GM21447 (cell line): ENCODE results near the gene PPP2R5B.

Experiments
- ATAC-seq: cut with Tn5 transposase; IDR thresholded peaks from one replicate; pipeline ENCODE4 v1.9.1; 2021; ENCODE audit not compliant: unreplicated experiment

PPP2R5B gene

DNA sequence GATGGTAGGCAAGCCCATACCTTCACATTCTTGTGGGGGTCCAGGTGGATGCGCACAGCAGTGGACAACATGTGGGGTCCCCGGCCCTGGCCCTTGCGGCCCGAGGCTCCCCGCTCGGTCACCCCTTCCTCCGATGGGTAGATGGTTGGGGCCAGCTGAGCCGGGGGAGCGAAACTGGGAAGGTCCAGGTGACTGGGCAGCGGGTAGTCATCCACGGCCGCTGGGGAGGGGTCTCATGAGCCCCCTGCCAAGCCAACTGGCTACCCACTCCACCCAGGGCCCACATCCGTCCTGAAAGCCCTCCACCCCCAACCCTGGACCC is 18.2 kb upstream of the PPP2R5B start:
- ATAC-seq: no peak

DNA sequence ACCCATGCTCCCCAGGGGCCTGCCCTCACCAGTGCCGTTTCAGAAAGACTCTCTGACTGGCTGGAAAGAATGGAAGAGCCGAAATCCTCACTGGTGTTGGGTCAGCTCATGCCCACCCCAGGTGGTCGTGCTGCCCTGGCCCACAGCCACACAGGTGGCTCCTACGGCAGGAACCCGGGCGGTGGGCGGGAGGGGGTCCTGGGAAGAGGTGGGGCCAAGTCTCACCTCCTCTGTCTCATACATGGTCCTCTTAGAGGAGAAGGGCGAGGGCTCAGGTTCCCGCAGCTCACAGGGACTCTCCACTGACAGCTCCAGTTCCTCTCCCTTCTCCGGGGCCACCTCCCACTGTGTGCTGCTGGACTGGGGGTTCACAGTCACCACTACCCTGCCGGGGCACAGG is 15.7 kb upstream of the PPP2R5B start:
- ATAC-seq: no peak

DNA sequence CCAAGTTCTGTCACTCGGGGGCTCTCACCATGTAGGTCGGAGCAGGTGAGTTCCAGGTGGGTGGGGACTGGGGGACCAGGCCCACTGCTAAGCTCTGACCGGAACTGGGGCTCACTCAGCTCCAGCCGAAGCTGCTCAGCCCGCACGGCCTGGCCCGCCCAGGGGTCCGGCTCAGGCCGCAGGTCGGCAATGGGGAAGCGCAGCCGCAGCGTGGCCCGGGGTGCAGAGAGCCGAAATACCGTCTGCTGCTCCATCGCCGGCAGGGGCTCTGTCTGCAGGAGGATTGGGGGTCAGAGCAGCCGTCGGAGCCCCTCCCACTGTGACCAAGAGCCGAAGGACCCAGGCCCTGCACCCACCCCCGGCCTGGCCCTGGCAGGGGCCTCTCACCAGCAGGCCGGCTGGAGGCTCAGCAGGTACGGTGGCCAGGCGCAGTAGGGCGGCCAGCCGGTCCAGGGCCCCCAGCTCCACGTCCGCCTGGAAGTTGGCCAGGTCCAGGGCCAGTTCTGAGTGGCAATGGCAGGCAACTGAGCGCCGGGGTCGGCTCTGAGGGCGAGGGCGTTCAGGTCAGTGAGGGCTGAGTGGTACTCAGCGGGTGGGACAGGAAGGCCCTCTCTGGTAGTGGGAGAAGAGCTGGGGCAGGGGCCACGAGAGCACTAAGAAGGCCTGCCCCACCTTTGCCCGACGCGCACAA is 14.7 kb upstream of the PPP2R5B start:
- no peak for ATAC-seq

DNA sequence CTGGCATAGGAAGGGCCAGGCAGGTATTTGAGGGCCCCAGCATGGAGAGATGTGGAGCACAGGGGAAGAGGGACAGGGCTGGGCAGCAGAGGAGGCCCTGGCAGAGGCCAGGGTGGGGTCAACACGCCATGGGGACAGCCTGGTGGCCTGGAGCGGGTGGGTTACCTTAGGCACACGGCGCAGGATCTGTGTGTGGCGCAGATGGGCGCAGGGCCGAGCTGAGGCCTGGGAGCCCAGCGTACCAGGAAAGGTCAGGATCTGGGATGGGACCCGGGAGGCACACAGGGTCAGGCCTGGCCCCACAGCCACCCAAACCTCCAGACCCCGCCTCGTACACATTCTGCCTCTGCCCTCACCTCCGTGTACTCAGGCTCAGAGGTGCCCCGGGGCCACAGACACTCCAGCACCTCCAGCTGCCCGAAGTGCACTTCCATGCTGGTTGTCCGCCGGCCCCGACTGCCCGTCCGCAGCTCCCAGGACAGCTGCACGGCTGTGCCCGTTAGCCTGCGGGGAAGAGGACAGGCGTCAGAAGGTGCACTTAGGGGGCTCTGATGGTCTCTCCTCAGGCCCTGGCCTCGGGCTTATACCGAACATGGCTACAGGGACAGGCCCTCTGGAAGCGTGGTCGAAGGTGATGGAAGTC is 13.9 kb upstream of the PPP2R5B start:
- no peak for ATAC-seq

DNA sequence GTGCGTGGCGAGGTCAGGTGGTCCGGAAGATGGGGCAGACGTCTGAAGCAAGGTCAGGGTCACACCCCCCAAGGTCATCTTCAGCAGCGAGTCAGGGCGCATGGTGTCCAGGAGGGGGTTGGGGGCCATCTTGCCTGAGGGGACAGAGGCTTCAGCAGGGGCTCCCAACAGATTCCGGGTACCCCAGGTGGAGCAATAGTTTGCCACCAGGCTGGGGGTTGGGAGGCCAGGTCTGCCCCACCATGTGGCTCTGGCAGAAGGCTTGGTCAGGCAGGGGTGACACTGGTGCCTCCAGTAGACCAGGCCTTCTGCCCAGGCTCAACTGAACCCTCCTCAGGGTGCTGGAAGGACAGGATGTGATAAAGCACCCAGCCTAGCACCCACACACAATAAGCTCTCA is 13.3 kb upstream of the PPP2R5B start:
- ATAC-seq: no peak

DNA sequence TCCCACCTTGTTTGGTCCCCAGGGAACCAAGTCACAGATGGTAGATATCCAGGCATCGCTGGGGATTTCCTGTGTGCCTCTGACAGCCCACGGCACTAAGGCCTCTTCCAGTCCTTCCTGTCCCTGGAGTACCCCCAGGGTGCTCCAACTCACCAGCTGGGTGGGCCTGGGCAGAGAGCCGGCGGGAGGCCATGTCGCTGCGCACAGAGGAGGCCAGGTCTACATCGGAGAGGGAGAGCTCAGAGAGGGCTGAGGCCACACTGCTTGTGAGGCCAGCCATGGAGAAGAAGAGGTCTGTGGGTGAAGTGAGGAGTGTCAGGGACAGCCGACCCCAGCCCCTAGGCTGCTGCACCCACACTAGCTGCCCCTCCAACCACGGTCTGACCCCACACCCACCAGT is 12.8 kb upstream of the PPP2R5B start:
- no peak for ATAC-seq

DNA sequence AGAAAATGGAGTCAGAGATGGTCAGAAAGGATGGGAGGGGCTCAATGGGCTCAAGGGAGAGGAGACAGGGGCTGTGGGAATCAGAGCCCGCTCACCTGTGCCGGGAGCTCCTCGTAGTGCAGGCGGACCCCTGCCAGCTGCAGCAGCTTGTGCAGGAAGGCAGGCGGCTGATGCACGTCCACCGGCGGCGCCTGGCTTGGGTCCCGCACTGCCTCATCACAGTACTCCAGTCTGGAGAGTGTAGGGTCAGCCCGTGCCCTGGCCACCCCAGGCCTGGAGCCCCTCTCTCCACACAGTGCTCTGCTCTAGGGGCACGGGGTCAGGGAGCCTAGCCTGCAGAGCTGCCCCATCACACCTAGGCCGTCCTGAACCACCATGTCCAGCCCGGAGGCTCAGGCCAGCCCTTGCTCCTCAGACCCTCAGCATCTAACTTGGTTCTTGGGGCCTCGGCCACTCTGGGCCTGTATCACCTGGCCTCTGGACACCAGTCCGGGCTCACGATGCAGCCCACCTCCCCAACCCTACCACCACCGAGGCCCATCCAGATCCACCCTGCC is 11.2 kb upstream of the PPP2R5B start:
- no peak for ATAC-seq

DNA sequence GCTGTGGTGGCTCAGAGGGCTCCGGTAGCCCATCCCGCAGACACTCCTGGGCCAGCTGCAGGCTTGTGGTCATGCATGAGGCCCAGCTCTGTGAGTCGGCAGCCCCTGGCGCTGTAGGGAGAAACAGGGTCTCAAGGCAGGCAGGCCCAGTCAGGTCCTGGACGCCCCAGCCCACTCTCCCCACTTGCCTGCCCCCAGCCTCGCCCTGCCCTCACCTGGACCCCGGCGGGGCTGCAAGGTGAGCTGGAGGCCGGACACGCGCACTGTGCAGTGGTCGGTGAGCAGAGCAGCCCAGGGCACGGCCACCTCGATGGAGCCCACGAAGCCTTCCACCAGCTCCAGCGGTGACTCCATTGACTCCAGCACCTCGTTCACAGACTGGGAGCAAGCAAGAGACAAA is 10.4 kb upstream of the PPP2R5B start:
- no peak for ATAC-seq

DNA sequence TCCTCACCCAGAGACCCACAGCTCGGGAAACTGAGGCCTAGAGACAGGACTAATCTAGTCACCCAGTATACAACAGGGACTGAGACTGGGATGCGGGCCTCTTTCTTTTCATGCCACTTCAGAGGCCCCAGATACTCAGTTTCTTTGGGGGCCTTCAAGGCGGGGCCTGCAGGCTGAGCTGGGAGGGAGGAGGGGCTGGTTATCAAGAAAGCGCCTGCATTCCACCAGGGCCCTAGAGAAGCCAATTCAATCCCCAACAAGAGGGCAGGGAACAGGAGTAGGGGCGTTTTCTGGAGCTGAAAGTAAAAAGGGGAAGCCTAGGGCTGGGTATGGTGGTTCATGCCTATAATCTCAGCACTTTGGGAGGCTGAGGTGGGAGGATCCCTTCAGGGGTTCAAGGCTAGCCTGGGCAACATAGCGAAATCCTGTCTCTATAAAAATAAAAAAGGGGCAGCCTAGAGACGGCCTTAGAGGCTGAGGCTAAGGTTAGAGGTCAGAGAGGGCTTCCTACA is 9.1 kb upstream of the PPP2R5B start:
- ATAC-seq: no peak

DNA sequence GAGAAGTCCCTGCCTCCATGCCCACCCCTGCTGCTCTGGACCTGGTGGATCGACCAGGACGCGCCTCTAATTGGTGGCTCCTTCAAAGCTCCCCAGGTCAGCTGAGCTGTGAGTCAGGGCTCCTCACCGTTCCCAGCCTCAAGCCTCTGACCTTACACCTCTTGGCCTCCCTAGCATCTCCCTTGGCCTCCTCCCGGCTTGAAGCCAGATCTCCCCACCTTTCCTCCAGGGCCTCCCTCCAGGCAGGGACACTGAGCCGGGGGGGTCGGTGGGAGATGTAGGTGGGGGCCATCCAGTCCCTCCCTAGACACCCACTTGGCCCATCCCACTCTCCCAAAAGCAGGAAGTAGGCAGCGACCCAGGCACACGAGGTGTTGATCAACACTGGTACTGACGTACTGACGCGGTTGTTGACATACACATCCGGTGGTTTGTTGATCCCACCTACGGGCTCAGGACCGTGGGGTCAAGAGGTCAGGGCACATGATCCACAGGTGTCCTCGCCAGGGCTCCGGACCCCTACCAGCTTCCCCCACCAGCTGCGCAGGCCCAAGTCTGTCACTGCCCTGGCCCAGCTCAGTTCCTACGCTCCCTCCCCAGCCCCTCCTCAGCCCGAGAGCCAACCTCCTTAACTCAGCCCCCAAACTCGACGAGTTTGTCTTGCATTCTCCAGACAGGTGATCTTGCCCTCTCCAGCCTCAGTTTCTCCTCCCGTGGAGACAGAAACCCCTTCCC is 8.3 kb upstream of the PPP2R5B start:
- no peak for ATAC-seq

DNA sequence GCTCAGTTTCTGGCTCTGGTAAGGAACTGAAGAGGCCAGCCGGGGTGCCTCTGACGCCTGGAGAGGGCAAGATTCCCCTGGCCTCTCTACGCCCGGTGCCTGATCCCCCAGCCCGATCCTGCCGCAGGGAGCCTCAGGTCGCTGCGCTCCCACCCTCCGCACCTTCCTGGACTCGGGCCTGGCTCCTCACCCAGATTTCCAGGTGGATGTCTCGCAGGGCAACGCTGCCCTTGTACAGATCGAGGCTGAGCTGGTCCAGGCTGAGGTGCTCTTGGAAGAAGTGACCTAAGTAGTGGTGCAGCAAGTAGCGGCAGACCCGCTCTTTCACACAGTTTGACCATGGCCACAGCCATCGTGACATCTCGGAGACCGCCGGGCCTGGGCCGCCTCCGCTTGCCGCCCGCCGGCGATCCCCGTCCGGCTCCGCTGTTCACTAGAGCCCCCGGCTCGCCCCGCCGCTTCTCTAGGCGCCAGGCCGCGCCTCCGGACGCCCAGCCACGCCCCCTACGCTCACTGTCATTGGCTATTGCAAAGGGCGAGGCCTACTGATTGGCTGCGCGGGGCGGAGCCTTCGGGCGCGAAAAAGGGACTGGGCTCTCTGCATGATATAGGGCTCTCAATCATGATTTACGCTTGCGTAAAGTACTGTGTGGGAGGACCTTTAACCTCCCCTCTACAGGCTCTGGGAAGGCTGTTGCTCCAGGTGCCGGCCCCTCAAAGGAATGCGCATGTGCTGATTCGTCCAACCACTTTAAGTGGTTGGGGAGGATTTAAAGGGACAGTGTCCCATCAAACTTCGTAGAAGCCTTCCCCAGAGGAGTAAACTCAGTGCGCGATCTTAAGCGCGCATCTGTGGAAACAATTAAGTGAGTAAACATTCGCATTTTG is 7.5 kb upstream of the PPP2R5B start, which contains the start of gene ATG2A:
TSS of gene ATG2A (minus strand) at position 435 of the 888 bp plus-strand sequence. CDS start at position 361, 74 bp downstream.
- ATAC-seq: peak; percentile 93

DNA sequence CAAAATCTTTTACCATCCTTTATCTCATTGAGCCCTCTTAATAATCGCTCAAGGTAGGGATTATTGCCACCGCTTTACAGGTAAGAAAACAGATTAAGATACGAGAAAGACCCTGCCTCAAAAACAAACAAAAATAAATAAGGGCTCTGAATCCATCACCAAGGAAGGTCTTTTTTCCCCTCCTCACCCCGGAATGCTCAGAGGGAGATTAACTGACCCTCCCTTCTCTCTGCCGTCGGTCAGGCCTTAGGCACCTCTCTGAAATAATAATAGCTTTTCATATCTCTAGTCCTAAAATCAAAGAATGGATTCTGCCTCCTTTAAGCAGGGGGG is 6.9 kb upstream of the PPP2R5B start:
- no peak for ATAC-seq

DNA sequence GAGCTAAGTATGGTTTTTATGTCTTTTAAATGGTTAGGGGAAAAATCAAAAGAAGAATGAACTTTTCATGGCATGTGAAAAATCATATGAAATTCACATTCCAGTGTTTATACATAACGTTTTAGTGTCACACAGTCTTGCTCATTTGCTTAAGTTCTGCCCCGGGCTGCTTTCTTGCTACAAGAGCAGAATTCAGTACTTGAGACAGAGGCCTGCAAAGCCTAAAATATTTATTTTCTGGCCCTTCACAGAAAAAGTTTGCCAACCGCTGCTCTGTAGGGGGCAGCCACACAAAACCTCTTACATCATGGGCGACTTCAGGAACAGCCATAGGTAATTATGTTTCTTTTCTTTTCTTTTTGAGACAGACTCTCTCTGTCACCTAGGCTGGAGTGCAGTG is 6.5 kb upstream of the PPP2R5B start:
- no peak for ATAC-seq

DNA sequence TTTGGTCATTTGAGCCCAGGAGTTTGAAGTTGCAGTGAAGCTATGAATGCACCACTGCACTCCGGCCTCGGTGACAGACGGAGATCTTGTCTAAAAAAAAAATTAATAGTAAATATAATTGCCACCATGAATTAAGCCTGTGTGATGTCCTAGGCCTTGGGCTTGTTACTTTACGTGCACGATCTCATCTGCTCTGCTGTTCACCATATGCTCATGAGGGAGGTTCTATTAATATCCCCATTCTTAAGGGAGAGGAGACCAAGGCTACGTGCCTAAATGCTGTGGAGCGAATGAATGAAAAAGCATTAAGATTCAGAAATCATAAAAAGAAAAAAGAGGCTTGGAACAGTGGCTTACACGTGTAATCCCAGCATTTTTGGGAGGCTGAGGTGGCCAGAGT is 4.9 kb upstream of the PPP2R5B start:
- no peak for ATAC-seq

DNA sequence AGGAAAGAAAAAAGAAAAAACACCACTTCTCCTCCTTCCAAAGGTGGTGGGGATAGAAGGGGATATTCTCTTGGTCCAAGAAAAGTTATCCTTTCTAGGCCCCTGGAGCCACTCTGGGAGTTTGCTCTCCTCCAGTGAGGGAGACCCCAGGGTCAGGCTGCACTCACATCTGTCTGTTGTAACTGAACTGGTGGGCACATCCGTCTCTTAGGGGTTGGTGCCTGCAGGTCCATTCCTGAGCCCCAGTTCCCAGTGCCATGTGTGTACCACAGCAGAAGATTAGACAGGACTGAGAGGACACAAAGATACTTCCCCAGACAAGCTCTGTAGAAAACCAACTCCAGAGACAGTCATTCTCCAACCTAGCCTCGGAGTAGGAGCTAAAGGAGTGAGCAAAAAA is 4.4 kb upstream of the PPP2R5B start:
- ATAC-seq: no peak

DNA sequence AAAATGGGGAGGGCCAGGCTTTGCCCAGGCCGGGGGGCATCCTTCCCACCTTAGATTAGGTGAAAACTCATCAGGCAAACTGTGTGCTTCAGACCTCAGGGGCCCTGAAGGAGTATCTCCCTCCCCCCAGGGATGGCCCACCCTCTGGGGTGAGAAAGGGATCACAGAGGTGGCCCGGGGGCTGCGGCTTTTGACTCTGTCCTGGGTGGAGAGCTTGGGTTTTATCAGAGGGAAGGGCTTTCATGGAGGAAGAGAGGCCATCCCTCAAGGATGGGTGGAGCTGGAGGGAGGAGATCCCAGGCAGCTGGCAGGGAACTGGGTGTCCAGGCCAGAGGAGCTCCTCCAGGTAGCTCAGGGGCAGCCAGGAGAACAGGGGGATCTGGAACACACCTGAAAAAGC is 3.1 kb upstream of the PPP2R5B start:
- no peak for ATAC-seq

DNA sequence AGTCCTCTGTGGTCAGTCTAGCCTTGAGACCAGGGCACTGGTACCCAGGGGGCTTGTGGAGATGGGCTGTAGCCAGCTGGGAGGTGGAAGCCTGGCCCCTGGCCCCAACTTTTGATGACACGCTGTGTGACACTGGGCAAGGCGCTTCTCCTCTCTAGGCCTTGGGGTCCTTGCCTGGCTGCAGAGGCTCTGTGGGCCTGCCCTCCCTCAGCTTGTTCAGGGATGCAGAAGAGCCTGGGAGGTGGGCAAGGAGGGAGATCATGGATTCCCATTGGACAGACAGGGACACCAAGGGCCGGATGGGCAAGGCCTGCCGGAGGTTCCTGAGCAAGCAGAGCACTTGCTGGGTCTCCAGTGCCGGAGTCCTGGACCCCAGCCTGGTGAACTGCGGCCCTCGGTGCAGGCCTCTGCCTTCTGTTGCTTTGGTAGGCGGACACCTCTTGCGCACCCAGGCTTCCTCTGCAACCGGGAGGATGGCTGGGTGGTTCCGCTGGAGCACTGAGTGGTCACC is 1.3 kb upstream of the PPP2R5B start:
- ATAC-seq: no peak

DNA sequence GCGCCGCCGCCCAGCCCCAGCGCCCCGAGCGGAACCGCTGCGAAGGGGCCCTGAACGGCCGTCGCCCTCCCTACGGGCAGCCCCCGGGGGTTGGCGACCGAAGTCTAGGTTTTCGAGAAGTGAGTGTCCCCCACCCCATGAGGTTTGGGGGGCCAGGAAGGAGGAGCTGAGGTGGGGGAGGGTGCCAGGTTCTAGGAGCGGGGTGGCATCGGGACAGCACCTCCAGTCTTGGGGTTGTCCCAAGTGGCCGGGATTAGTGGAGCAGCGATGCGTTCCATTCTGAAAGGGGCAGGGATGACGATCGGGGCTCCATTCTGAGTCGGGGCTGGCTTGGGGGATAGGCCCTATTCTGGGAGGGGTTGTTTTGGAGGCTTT is 408 bp downstream of the PPP2R5B start:
- ATAC-seq: no peak

DNA sequence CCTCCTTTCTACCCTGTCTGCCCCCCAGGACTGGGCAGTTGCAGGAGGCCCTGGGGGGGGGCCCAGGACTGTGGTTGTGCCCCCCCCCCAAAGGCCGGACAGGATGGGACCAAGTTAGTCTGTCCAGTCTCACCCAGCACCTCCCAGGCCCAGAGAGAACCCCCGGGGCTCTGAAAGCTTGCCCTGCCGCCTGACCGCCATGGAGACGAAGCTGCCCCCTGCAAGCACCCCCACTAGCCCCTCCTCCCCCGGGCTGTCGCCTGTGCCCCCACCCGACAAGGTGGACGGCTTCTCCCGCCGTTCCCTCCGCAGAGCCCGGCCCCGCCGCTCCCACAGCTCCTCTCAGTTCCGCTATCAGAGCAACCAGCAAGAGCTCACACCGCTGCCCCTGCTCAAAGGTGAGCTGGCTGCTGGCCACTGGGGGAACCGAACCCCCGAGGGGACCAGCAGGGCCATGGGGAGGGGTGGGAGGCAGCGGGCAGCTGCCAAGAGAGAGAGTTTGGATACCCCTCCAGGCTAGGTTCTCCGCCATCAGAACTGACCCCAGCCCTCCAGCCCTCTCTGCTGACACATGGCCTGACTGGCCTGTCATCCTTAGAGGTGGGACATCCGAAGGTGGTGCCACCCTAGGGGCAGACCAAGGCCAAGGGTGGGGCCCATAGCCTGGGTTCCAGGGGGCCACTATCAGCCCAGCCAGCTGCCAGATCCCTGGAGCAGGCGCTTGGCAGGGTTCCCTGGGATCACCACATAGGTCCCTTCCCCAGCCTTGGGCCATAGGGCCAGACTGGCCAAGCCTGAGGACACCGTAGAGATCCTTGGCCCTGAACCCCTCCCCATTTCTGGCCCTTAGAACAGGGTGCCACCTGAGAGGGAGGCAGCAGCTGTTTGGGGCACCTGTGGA is 1.3 kb downstream of the PPP2R5B start:
- no peak for ATAC-seq

DNA sequence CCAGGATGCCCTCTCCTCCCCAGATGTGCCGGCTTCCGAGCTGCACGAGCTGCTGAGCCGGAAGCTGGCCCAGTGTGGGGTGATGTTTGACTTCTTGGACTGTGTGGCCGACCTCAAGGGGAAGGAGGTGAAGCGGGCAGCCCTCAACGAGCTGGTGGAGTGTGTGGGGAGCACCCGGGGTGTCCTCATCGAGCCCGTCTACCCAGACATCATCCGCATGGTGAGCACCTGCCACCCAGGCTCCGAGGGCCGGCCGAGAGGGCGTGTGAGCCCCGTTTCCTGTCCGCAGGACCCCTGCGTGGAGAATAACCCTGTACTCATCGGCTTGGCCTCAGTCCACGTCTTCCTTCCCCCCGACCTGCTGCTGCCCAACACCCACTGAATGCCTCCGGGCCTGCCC is 2.2 kb downstream of the PPP2R5B start:
- ATAC-seq: no peak
